ENCODE measurements around the gene CABP4.
"Not testable (repeated sequence)": the region's sequence is repeated elsewhere in the genome, so short reads cannot be mapped to it uniquely, and the experiment has no call there.

CABP4 gene

DNA sequence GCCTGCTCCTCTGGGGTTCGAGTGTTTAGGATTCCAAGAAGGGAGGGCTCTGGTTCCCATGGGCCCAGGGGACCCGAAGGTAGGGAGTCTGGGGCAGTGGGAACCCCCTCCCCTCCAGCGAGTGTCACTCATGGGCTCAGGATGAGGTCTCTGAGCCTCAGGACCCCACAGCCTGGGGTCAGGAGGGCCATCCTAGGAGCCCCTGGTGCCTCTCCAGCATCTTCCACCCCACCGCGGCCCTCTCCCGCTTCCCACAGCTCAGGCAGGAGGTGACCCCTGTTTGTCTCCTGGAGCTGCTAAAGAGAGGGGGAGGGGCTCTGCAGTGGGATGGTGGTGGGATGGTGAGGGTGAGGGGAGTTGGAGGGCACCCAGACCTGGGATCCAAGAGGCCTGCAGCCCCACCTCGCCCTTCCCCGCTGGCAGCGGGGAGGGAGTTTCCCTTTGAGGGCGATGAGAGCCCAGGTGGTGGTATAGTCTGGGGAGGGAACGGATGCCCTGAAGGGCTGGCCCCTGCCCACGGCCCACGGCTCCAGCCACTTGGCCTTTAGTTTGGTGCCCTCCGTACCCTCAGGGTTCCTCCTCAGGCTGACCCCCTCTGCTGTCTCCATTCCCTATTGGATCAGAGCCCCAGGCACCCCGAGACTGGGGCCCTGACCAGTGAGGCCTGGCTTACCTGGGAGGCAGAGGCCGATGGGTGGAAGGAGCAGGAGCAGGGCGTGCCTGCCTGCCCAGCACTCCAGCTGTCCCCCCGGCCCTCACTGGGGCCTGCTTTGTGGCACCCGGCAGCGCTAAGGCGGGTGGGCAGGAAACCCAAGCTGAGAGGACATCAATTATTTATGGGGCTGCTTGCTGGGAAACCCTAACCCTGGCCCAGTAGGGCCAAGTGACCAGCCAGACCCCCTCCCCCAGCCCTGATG, 1.1 kb upstream of the CABP4 start:
- DNase-seq (ENCODE audit: low read depth), result no peak

DNA sequence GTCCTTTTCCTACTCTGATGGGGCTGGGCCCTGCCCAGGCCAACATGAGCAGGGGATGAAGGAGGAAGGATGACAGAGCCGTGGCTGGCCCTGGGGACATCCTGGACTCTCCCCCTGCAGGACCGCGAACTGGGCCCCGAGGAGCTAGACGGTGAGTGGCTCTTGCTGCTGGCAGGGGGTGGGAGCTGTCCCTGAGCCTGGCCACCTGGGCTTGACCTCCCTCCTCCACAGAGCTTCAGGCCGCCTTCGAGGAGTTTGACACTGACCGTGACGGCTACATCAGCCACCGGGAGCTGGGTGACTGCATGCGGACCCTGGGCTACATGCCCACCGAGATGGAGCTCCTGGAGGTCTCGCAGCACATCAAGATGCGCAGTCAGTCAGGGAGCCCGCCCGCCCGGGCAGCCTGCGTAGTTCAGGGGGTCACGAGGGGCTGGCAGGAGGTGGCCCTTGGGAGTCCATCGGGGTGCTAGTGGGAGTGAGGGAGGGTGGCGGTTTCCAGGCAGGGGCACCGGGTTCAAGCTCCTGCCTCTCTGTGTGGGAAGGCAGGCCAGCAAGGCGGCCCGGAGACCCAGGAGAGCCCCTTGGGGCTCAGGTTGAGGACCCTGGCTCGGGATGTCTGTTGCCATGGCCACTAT, 1.0 kb downstream of the CABP4 start:
- DNase-seq (ENCODE audit: low read depth), result no peak

GRCh38 chr11:67457453-67457852, 2.3 kb downstream of the CABP4 start:
- DNase-seq (ENCODE audit: low read depth), result no peak

DNA sequence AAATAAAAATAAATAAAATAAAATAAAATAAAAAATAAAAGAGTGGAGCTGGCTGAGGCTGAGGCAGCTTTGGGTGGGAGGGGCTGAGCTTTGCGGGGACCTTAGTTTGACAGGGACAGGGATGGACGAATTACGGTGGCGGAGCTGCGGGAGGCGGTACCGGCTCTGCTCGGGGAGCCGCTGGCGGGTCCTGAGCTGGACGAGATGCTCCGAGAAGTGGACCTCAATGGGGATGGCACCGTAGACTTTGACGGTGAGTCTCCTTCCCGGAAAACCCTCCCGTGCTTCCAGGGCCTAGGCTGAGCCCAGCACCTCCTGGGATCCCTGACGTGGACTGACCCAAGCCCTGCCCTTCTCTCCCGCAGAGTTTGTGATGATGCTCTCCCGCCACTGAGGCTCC, 3.1 kb downstream of the CABP4 start:
- DNase-seq (ENCODE audit: low read depth), result no peak

DNA sequence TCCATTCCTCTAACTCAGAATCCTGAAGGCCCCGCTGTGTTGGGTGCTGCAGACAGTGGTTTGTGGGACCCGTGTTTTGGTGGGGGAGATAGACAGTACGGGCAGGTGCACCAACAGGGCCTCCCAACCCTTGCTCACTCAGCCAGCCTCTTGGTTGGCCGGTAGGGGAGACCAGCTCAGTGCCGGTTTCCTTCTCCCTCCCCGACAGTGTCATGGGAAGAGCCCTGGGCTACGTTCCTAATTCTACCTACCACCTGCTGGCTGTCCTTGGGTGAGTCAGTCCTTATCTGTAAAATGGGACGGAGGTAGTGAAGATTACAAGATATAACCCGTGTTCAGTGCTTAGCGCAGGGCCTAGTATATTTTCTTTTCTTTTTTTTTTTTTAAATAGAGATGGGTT, 8.0 kb downstream of the CABP4 start:
- DNase-seq (ENCODE audit: low read depth), result no peak

DNA sequence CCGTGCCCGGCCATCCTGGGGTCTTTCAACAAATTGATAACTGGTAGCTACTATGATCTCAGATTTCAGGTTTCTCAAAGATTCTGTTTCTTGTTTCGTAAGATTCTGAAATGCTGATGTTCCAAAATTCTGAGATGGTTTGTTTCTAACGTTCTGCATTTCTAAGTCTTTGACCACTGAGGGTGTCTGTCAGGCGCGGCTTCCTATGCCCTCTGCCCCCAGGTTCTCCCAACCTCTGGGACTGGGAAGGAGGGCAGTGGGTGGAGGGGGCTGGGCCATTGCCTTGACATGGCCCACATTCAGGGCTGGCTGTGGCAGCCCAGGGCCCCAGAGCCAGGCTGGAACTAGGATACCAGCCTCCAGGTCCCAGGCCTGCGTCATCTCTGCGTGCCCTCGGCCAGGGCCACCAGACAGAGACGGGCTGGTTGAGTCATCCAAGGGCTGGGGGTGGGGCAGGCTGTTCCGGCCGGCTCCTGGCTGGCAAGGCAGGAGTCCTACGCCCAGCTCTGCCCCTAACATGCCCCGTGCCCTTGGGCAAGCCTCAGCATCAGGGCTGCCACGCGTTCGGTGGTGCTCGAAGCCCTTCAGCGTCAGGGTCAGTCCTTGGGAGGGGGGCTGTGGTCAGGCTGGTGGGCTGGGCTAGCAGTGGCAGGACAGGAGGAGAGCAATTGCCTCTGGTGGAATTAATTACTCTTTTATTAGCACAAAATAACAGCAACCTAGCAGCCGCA, 8.7 kb downstream of the CABP4 start:
- DNase-seq (ENCODE audit: low read depth), result no peak

- DNase-seq (ENCODE audit: low read depth), result peak; percentile 25
These were observed 9.4 kb downstream of the CABP4 start for GRCh38 chr11:67464411-67465188.

- no peak for DNase-seq (ENCODE audit: low read depth)
These were observed 10.0 kb downstream of the CABP4 start for GRCh38 chr11:67465189-67465510.

- not testable (repeated sequence) for DNase-seq (ENCODE audit: low read depth)
These were observed 10.4 kb downstream of the CABP4 start for GRCh38 chr11:67465530-67465929.

DNA sequence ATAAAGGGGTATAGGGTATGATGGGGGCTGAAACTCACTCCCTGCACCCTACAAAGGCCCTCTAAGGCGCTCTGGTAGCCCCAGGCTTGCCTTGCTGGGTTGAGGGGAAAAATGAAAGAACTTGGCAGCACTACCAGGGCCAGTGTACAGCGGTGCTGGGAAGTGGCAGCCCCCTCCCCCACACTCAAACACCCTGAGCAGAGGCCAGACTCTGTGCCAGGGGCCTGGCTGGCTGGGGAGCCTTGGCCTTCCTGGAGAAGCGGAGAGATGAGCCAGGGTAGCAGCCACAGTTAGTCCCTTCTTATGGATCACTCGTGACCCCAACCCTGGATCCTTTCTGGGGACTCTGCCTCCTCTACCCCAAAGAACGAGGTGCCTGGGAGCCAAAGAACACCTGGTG, 11.2 kb downstream of the CABP4 start:
- DNase-seq (ENCODE audit: low read depth), result no peak

DNA sequence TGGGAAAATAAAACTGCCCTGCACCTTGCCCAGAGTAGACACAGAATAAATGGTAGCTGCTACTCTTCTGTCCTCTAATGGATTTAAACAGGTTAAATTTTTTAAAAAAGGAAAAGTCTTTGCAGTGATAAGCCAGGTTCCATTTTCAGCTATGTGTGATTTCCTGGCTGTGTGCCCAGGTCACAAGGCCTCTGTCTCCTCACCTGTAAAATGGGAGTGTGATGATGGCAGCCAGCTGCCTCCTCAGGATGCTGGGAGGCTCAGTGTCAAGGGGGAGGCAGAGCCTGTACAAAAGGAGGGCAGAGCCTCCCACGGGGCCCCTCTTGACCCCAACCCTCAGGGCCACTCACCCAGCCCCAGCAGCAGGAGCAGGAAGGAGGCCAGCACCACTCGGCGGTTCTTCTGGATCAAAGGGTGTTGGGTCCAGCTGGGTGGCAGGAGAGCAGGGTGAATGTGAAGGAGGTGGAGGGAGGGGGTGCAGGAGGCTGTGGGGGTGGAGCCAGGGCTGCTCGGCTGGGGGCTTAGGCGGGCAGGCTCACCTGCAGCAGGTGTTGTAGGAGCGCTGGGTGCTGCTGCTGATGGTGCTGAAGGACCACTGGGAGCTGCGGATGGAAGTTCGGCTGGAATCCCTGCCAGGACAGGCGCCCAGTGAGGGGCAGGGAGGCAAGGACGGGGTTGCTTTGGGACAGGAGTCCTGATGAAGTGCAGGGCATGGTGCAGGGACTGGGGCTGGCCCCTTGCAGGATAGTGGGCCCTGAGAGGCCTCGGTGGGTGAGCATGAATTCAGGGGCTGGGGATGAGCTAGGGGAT, 12.0 kb downstream of the CABP4 start:
- no peak for DNase-seq (ENCODE audit: low read depth)

DNA sequence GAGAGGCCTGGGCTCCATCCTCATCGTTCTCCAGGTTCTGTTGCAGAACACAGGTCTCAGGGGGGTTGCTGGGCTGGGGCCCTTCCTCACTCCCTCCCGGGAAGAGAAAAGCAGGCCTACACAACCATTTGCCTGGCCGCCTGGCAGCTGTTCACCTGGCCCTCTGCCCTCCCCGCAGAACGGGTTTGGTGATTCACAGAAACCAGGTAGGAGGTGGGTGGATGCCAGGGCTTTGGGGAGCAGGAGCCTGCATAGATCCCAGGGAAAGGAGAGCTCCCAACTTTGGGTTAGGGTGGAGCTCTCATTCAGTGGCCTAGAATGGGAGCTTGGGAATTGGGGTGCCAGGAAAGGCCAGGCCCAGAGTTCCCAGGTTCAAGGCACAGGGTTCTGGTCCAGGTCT, 12.9 kb downstream of the CABP4 start:
- DNase-seq (ENCODE audit: low read depth), result no peak

- no peak for DNase-seq (ENCODE audit: low read depth)
These were observed 13.3 kb downstream of the CABP4 start for GRCh38 chr11:67468456-67468758.

DNA sequence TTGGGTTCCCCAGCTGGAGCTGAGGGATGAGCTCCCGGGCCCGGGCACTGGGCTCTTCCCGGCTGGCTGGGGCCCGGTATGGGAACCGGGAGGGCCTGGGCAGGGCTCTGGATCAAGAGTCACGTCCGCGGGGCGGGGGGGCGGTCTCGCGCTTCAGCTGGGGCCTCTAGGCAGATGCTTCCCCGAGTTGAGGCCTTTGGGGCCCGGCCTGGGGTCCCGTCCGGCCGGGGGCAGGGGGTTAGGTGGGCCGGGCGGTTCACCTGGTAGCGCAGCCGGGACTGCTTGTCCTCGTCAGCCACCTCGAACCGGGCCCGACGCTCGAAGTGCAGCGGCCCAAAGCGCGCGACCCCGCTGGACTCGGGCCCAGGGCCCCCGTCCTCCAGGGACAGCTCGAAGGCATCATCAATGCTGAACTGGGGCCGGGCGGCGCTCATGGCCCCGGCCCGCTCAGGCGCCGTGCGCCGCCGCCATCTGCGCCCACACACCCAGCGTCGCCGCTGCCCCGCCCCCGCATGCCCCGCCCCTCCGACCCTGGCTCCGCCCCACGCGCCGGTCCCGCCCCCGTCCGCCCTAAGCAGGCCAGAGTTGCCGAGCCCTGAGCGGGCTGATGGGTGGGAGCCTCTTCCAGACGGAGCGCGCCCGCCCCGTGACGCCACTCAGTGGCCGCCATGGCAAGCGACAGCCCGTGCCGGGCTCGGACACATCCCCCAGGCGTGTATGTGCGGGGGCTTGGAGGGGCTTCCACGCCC, 13.8 kb downstream of the CABP4 start, which contains the start of gene TMEM134:
TMEM134 (minus strand) TSS at position 493 of the 749 bp plus-strand sequence; CDS start at position 434, 59 bp downstream.
- peak; percentile 82 for DNase-seq (ENCODE audit: low read depth)

DNA sequence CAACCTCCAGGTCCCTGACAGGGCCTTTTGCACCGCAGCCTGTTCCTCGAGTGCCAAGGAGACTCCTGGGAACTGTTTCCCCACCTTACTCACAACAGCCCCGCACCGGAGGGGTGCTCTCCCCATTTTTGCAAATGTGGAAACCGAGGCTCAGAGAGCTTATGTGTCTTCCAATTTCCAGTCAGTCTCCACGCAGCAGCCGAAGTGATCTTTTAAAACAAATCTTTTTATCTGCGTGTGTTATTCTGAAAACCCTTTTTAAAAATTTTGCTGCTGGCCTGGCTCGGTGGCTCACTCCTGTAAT, 14.3 kb downstream of the CABP4 start:
- no peak for DNase-seq (ENCODE audit: low read depth)

DNA sequence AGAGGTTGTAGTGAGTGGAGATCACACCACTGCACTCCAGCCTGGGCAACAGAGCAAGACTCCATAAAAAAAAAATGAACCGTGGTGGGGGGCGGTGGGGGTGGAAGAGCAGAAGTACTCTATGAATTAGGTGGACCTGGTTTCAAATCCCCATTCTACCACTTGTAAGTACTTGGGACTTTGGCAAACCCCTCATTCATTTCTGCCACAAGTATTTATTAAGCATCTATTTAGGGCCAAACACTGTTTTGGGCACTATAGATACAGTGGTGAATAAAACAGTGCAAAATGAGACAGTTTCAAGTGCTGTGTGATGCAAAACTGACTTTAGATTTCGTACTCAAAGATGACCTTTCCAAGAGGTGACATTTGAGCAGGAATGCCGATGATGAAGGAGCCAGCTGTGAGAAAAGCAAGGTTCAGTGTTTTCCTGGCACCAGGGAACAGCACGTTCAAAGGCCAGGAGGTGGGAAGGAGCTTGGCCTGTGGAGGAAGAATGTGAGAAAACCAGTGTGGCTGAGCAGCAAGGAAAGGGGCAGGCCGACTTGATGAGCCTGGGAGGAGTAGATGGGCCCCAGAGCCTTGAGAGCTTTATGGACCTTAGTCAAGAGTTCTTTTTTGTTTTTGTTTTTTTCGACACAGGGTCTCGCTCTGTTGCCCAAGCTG, 15.3 kb downstream of the CABP4 start:
- DNase-seq (ENCODE audit: low read depth), result no peak

DNA sequence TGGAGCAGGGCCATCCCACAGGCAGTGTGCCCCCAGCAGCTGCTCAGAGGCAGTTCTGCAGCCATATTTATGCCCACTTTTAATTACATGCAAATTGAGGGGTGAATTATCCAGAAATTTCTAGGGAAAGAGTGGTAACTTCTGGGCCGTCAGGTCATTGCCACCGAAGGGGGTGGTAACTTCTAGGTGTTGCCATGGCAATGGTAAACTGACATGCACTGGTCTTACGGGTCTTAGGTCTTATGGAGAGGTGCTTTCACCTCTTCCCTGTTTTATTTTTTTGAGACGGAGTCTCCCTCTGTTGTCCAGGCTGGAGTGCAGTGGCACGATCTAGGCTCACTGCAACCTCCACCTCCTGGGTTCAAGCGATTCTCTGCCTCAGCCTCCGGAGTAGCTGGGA, 17.7 kb downstream of the CABP4 start:
- no peak for DNase-seq (ENCODE audit: low read depth)

- not testable (repeated sequence) for DNase-seq (ENCODE audit: low read depth)
These were observed 21.5 kb downstream of the CABP4 start for GRCh38 chr11:67476692-67477091.

GRCh38 chr11:67477344-67478050, 22.3 kb downstream of the CABP4 start:
- not testable (repeated sequence) for DNase-seq (ENCODE audit: low read depth)
